Astrocyte (in vitro differentiated cells and primary cell): Measurements from ENCODE around the gene ASCC3. TPM values are rescaled to one million over a fixed set of nuclear protein-coding genes. Genes with fewer than 3 reads are reported as not detected.
A peak's percentile ranks its signal among the peaks of the same experiment; 100 is the strongest.

Experiments used
- DNase-seq: peaks from one replicate; pipeline ENCODE4 v3.0.0-alpha.2; 2010; ENCODE audit warnings: low read depth
- FAIRE-seq: peaks from 2 replicates; lab custom pipeline; 2011; peaks lifted over from hg19 to GRCh38; lab: Jason Lieb, UNC
- H2AFZ ChIP-seq: 2 replicates; pipeline ENCODE4 v1.6.0; 2012; ENCODE audit warnings: low read depth, low read length, inconsistent platforms
- H3K27ac ChIP-seq: 2 replicates; pipeline ENCODE4 v1.5.1; 2011; ENCODE audit warnings: low read depth, low read length, inconsistent platforms
- H3K27me3 ChIP-seq: 2 replicates; pipeline ENCODE4 v1.6.0; 2011; ENCODE audit warnings: low read length, inconsistent platforms; ENCODE audit not compliant: insufficient read depth
- H3K36me3 ChIP-seq: 2 replicates; pipeline ENCODE4 v1.5.1; 2011; ENCODE audit warnings: low read length, inconsistent platforms; ENCODE audit not compliant: insufficient read depth
- H3K4me1 ChIP-seq: 2 replicates; pipeline ENCODE4 v1.5.1; 2011; ENCODE audit warnings: low read length, inconsistent platforms; ENCODE audit not compliant: insufficient read depth
- H3K4me2 ChIP-seq: 2 replicates; pipeline ENCODE4 v1.6.0; 2012; ENCODE audit warnings: low read length, inconsistent platforms
- H3K4me3 ChIP-seq: 2 replicates; pipeline ENCODE4 v1.5.1; 2011; ENCODE audit warnings: low read depth, mild to moderate bottlenecking, low read length, inconsistent platforms; ENCODE audit not compliant: insufficient read depth
- H3K79me2 ChIP-seq: 2 replicates; pipeline ENCODE4 v1.6.0; 2012; ENCODE audit warnings: mild to moderate bottlenecking, low read length, inconsistent platforms; ENCODE audit not compliant: insufficient read depth
- H3K9ac ChIP-seq: 2 replicates; pipeline ENCODE4 v1.6.0; 2012; ENCODE audit warnings: mild to moderate bottlenecking, low read length, inconsistent platforms
- H3K9me3 ChIP-seq: 2 replicates; pipeline ENCODE4 v1.5.1; 2012; ENCODE audit warnings: low read depth, mild to moderate bottlenecking, low read length, inconsistent platforms; ENCODE audit not compliant: insufficient read depth
- H4K20me1 ChIP-seq: 2 replicates; pipeline ENCODE4 v1.6.0; 2012; ENCODE audit warnings: low read length, inconsistent platforms; ENCODE audit not compliant: insufficient read depth
- H3K27ac Mint-ChIP-seq: one replicate; pipeline ENCODE4 v1.8.0; 2021; ENCODE audit warnings: mild to moderate bottlenecking, mixed read lengths; ENCODE audit not compliant: unreplicated experiment
- H3K27me3 Mint-ChIP-seq: one replicate; pipeline ENCODE4 v1.8.0; 2021; ENCODE audit warnings: low read depth, mixed read lengths; ENCODE audit not compliant: unreplicated experiment
- H3K36me3 Mint-ChIP-seq: one replicate; pipeline ENCODE4 v1.8.0; 2021; ENCODE audit warnings: low read depth, mixed read lengths; ENCODE audit not compliant: unreplicated experiment
- H3K4me1 Mint-ChIP-seq: one replicate; pipeline ENCODE4 v1.8.0; 2021; ENCODE audit warnings: low read depth, mixed read lengths; ENCODE audit not compliant: unreplicated experiment
- H3K4me3 Mint-ChIP-seq: one replicate; pipeline ENCODE4 v1.8.0; 2021; ENCODE audit warnings: mild to moderate bottlenecking, moderate library complexity, mixed read lengths; ENCODE audit not compliant: unreplicated experiment
- H3K9me3 Mint-ChIP-seq: one replicate; pipeline ENCODE4 v1.8.0; 2021; ENCODE audit warnings: mild to moderate bottlenecking, mixed read lengths; ENCODE audit not compliant: unreplicated experiment
- CTCF ChIP-seq: IDR thresholded peaks from 2 replicates; pipeline ENCODE4 v1.5.1; 2011; ENCODE audit warnings: low read depth, mild to moderate bottlenecking, inconsistent platforms, low read length, moderate library complexity; ENCODE audit not compliant: insufficient read depth
- EZH2 ChIP-seq: IDR thresholded peaks from 2 replicates; pipeline ENCODE4 v1.6.1; 2012; ENCODE audit warnings: mild to moderate bottlenecking, low read length, inconsistent platforms; ENCODE audit not compliant: insufficient read depth
- total RNA-seq: library from RNA; stranded (reverse); gene quantifications from 2 replicates; pipeline ENCODE4 v1.2.1, GENCODE V29; 2021

ASCC3 gene
- total RNA-seq, 1 donor from 2014 or later: 138 TPM

DNA sequence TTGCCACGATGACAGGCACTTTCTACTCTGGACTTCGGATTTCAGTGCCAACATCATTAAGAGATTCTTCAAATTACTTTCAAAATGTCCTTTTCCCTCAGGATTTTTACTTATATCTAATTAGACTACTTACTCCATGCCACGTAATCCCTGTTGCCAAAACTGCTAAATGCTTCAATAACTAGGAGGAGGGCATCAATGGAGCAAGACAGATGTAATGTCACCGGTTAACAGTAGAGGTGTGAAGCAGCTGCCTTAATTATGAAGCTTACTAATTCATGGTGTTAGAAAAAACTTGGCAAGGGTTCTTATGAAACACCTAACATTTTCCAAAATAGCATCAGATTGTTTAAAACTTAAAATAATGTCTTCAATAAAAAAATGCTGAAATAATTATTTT, 305.2 kb downstream of the ASCC3 start:
- Histone ChIP-seq H4K20me1 (no peaks in the 10 kb centered on the region), H2AFZ (no peak overlapping the region), H3K36me3 (peaks cover 2% of the 10 kb centered on the region), H3K79me2 (no peaks in the 10 kb centered on the region), H3K4me1 (no peaks in the 10 kb centered on the region), H3K27me3 (no peaks in the 10 kb centered on the region), H3K9ac (no peak overlapping the region), H3K27ac (no peak overlapping the region), H3K4me2 (no peak overlapping the region), H3K9me3 (no peaks in the 10 kb centered on the region), H3K4me3 (no peak overlapping the region)
- Mint-ChIP-seq H3K27me3 (no peaks in the 10 kb centered on the region), H3K4me1 (peaks cover 2% of the 10 kb centered on the region), H3K27ac (no peak overlapping the region), H3K4me3 (no peak overlapping the region), H3K36me3 (peaks cover 11% of the 10 kb centered on the region), H3K9me3 (no peaks in the 10 kb centered on the region)
- DNase-seq: no peak
- FAIRE-seq: no peak
- no peak for TF ChIP-seq CTCF
- TF ChIP-seq EZH2: no peak

DNA sequence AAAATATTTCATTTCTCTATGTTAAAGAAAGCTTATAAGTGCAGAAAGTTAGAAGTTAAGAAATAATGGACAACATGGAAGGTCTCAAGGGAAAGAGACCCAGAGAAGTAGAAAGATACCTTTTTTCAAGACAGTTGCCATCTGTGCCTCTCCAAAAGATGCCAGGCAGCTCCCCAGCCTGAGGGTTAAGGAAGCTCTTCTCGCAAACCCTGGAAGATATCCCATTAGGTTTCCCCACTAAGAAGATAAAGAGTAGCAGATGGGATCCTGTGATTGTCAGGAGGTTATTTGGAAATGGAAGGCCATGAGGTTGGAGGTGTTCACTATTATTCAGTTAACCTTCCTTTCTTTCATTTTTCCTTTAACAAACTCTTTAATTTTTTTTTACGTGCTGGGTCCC, 306.3 kb downstream of the ASCC3 start:
- Histone ChIP-seq H3K4me3 (no peak overlapping the region), H3K9me3 (no peaks in the 10 kb centered on the region), H4K20me1 (no peaks in the 10 kb centered on the region), H3K36me3 (peaks cover 2% of the 10 kb centered on the region), H3K4me1 (no peaks in the 10 kb centered on the region), H3K27me3 (no peaks in the 10 kb centered on the region), H3K27ac (no peak overlapping the region), H3K9ac (no peak overlapping the region), H3K79me2 (no peaks in the 10 kb centered on the region), H2AFZ (no peak overlapping the region), H3K4me2 (no peak overlapping the region)
- Mint-ChIP-seq H3K4me3 (no peak overlapping the region), H3K27ac (no peak overlapping the region), H3K36me3 (peaks cover 16% of the 10 kb centered on the region), H3K27me3 (no peaks in the 10 kb centered on the region), H3K9me3 (peaks cover under 1% of the 10 kb centered on the region), H3K4me1 (peaks cover 2% of the 10 kb centered on the region)
- FAIRE-seq (no peak), DNase-seq (no peak)
- TF ChIP-seq CTCF: no peak
- TF ChIP-seq EZH2: no peak

GRCh38 chr6:100573166-100573565, 308.0 kb downstream of the ASCC3 start:
- Histone ChIP-seq H3K4me2 (no peak overlapping the region), H2AFZ (no peak overlapping the region), H3K79me2 (no peaks in the 10 kb centered on the region), H3K4me1 (no peaks in the 10 kb centered on the region), H3K27ac (no peak overlapping the region), H3K27me3 (no peaks in the 10 kb centered on the region), H3K4me3 (no peak overlapping the region), H4K20me1 (no peaks in the 10 kb centered on the region), H3K36me3 (peaks cover 2% of the 10 kb centered on the region), H3K9me3 (no peaks in the 10 kb centered on the region), H3K9ac (no peak overlapping the region)
- FAIRE-seq: peak; percentile 39
- no peak overlapping the region for H3K27ac Mint-ChIP-seq
- no peaks in the 10 kb centered on the region for H3K27me3 Mint-ChIP-seq
- H3K9me3 Mint-ChIP-seq: peaks cover 5% of the 10 kb centered on the region
- DNase-seq: peak; percentile 36
- TF ChIP-seq CTCF: peak; percentile 46
- TF ChIP-seq EZH2: no peak
- H3K4me1 Mint-ChIP-seq: peaks cover 3% of the 10 kb centered on the region
- H3K4me3 Mint-ChIP-seq: no peak overlapping the region
- H3K36me3 Mint-ChIP-seq: peaks cover 16% of the 10 kb centered on the region
